ENCODE measurements around the gene ERI3. TPM values are rescaled to one million over a fixed set of nuclear protein-coding genes. Genes with fewer than 3 reads are reported as not detected.

The ERI3 gene
- total and polyA plus RNA-seq, 2 of the 4 experiments (the other 2 are of a cell fraction), result 56.6 to 70.9 TPM

DNA sequence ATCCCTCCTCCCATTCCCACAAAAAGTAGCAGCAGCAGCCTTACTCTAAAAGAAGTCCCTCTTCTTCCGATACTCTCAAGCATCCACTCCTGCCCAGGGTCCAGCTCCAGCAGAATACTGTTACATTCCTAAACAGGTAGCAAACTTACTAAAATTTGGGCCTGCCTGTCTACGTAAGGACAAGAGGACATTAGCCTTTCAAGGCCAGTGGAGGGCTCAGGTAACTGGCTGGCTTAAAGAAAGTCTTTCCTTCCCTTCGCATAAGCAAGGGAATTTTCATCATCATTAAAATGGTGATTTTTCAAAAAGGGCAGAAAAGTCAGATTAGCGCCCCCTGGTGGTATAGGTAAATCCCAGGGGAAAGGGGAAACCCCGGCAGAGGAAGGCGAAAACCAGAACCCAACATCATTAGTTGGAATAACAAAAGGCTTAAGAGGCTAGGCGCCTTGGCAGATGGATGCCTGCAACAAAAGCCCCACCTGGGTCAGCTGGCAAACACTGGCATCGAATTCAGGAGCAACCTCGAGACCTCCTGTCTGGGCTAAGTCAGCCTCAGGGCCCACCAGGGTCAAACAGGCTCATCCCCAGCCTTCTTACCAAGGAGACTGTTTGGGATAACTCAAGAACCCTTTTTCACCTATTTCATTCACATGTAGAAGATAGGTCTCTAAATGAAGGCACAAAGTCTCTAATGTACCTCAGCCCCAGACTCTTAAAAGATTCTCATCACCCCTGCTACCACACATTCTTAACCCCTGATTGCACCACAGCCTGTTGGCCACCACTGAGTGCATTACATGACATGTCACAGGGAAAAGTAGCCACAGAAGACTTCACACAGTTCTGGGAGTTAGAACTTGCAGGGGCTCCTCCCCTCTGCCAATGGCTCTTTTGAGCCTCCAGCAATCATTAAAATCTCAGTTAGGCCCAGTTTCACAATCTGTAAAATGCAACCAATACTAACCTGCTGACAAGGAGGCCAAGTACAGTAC is 36.7 kb downstream of the ERI3 start:
- no peak overlapping the region for H3K27ac ChIP-seq (ENCODE audit: insufficient read depth, low read length)
- no peak overlapping the region for H3K4me3 ChIP-seq (ENCODE audit: insufficient read depth, low read depth, low read length)
- peaks cover 21% of the 10 kb centered on the region for H3K36me3 ChIP-seq (ENCODE audit: control insufficient read depth, insufficient read depth, low read length)
- H2AFZ ChIP-seq (replicated peaks; ENCODE audit: low read length, poor library complexity), result no peak overlapping the region
- no peak overlapping the region for H2AK9ac ChIP-seq (replicated peaks; ENCODE audit: low read depth, low read length, poor library complexity)
- no peaks in the 10 kb centered on the region for H3K4me1 ChIP-seq (ENCODE audit: control insufficient read depth, insufficient read depth, low read length)
- H3K79me1 ChIP-seq (ENCODE audit: low read depth in 1 of 2, low read length in 2 of 2), result peaks cover 7 to 8% of the 10 kb centered on the region in 2 experiments; a peak in 3 of 4 replicates
- WGBS, 2 experiments (ENCODE audit: extremely low coverage in 2 of 2, insufficient read length in 1 of 2), result 67% methylated on average over 3 of the region's 9 CpGs; no CpG with 5 or more reads in 1 of the 2 experiments
- no peak overlapping the region for H3K56ac ChIP-seq (ENCODE audit: extremely low read depth, insufficient read depth, low read length)
- DNase-seq (peak; percentile 23), ATAC-seq (ENCODE audit: low read depth) (peak; percentile 68)
- no peak overlapping the region for H3K4ac ChIP-seq (ENCODE audit: low read depth, low read length)
- no peak overlapping the region for H2AK5ac ChIP-seq (ENCODE audit: low read depth, low read length)
- H4K20me1 ChIP-seq (ENCODE audit: insufficient read depth, low read length), result peaks cover 7% of the 10 kb centered on the region
- H2BK15ac ChIP-seq (ENCODE audit: low read depth, low read length), result no peak overlapping the region
- H3K9me1 ChIP-seq (ENCODE audit: insufficient read depth, low read length), result peaks cover 5% of the 10 kb centered on the region; the same call in 1 of the 2 replicates
- dilution Hi-C loops (cut with HindIII; ENCODE audit: low sequenced_read_pairs, unreplicated experiment) (no loop called here), in situ Hi-C loops (cut with MboI; ENCODE audit: low sequenced_read_pairs) (no loop called here), intact Hi-C loops (cut with micrococcal nuclease) (loop anchor here (1.0 to 10.0 kb wide), 3 partner anchors 101 to 314 kb away; no protein-coding TSS in a partner anchor)
- POLR2A ChIA-PET (ENCODE audit: unreplicated experiment), result no interaction called here
- H3K9ac ChIP-seq (ENCODE audit: low read depth, low read length), result no peak overlapping the region
- H3K23ac ChIP-seq (ENCODE audit: low read depth, low read length), result no peak overlapping the region
- CTCF ChIA-PET, result interaction anchor here (1.0 to 1.3 kb wide), 4 partner anchors 8 to 101 kb away, joined by 3 to 8 read pairs (median 4); no protein-coding TSS in a partner anchor
- H4K91ac ChIP-seq (ENCODE audit: insufficient read depth, low read depth, low read length), result no peak overlapping the region
- no peak overlapping the region for H4K5ac ChIP-seq (ENCODE audit: low read depth, low read length)
- H2BK120ac ChIP-seq (ENCODE audit: low read depth, low read length), result no peak overlapping the region
- H3K18ac ChIP-seq (ENCODE audit: low read depth, low read length), result no peak overlapping the region
- no peak overlapping the region for H2BK5ac ChIP-seq (ENCODE audit: low read depth, low read length, poor library complexity, severe bottlenecking)
- 0 out of 4 replicates have a peak overlapping the region, but pooled peaks of 1 of the 2 experiments have one; percentile 24 for H4K8ac ChIP-seq (ENCODE audit: low read depth in 2 of 2, low read length in 2 of 2)
- peak; percentile 76 for TF ChIP-seq SMC3 (IDR thresholded peaks at IDR 0.05; ENCODE audit: low read depth, low read length)
- TF ChIP-seq NFE2L2 (IDR thresholded peaks at IDR 0.05; ENCODE audit: low read depth, low read length), result no peak
- TF ChIP-seq, protein P1, sequence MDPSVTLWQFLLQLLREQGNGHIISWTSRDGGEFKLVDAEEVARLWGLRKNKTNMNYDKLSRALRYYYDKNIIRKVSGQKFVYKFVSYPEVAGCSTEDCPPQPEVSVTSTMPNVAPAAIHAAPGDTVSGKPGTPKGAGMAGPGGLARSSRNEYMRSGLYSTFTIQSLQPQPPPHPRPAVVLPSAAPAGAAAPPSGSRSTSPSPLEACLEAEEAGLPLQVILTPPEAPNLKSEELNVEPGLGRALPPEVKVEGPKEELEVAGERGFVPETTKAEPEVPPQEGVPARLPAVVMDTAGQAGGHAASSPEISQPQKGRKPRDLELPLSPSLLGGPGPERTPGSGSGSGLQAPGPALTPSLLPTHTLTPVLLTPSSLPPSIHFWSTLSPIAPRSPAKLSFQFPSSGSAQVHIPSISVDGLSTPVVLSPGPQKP (IDR thresholded peaks at IDR 0.05; ENCODE audit: borderline replicate concordance, low read depth, low read length), result no peak
- no peak for TF ChIP-seq MXI1 (IDR thresholded peaks at IDR 0.05; ENCODE audit: borderline replicate concordance, low read depth, low read length)
- TF ChIP-seq RFX5 (IDR thresholded peaks at IDR 0.05; ENCODE audit: low read depth, low read length), result no peak
- TF ChIP-seq RAD21 (IDR thresholded peaks at IDR 0.05; ENCODE audit: low read length), result peak; percentile 56
- TF ChIP-seq MAZ (IDR thresholded peaks at IDR 0.05; ENCODE audit: borderline replicate concordance, low read depth, low read length), result no peak
- TF ChIP-seq CHD1 (IDR thresholded peaks at IDR 0.05; ENCODE audit: low read depth, low read length), result no peak
- TF ChIP-seq RCOR1 (IDR thresholded peaks at IDR 0.05; ENCODE audit: insufficient replicate concordance, low read length), result no peak
- TF ChIP-seq, protein P2, sequence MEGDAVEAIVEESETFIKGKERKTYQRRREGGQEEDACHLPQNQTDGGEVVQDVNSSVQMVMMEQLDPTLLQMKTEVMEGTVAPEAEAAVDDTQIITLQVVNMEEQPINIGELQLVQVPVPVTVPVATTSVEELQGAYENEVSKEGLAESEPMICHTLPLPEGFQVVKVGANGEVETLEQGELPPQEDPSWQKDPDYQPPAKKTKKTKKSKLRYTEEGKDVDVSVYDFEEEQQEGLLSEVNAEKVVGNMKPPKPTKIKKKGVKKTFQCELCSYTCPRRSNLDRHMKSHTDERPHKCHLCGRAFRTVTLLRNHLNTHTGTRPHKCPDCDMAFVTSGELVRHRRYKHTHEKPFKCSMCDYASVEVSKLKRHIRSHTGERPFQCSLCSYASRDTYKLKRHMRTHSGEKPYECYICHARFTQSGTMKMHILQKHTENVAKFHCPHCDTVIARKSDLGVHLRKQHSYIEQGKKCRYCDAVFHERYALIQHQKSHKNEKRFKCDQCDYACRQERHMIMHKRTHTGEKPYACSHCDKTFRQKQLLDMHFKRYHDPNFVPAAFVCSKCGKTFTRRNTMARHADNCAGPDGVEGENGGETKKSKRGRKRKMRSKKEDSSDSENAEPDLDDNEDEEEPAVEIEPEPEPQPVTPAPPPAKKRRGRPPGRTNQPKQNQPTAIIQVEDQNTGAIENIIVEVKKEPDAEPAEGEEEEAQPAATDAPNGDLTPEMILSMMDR (conservative IDR thresholded peaks at IDR 0.05; ENCODE audit: low read depth, low read length), result peak; percentile 74
- no peak for TF ChIP-seq FOS (IDR thresholded peaks at IDR 0.05; ENCODE audit: low read depth, low read length)
- peak; percentile 40; the same call in 1 of the 2 replicates for TF ChIP-seq CEBPB (IDR thresholded peaks at IDR 0.05; ENCODE audit: low read depth, low read length)
- no peak overlapping the region for H2BK20ac ChIP-seq (ENCODE audit: low read depth, low read length)
- H3K27me3 ChIP-seq (ENCODE audit: control insufficient read depth, insufficient read depth, low read length), result no peaks in the 10 kb centered on the region
- no TSS peak for BruUV-seq (replicated peaks)
- H3K4me2 ChIP-seq (ENCODE audit: low read depth, low read length), result no peak overlapping the region
- no peak overlapping the region for H3K14ac ChIP-seq (replicated peaks; ENCODE audit: low read depth, low read length)
- no peaks in the 10 kb centered on the region for H3K9me3 ChIP-seq (ENCODE audit: control insufficient read depth, insufficient read depth, low read length)

All from IMR-90 (cell line).